SK-N-SH treated with all-trans-retinoic acid at 6 μM for 48 hours (cell line): ENCODE results near the gene CACNA1H.
"Not testable (repeated sequence)": the region's sequence is repeated elsewhere in the genome, so short reads cannot be mapped to it uniquely, and the experiment has no call there.

Source experiments
- BACH2 ChIP-seq: fragments of 250-450 bp; sonication (Bioruptor Pico); IDR thresholded peaks from 2 replicates; pipeline ENCODE4 v1.9.0; 2021; ENCODE audit warnings: mild to moderate bottlenecking, borderline replicate concordance
- CREB5 ChIP-seq: fragments of 250-450 bp; sonication (Bioruptor Pico); IDR thresholded peaks from 2 replicates; pipeline ENCODE4 v1.5.1; 2020; ENCODE audit warnings: low read depth, mild to moderate bottlenecking, moderate library complexity
- CSRNP3 ChIP-seq: fragments of 250-450 bp; sonication (Bioruptor Pico); IDR thresholded peaks from 2 replicates; pipeline ENCODE4 v1.5.1; 2021; ENCODE audit warnings: mild to moderate bottlenecking, moderate library complexity
- GLIS3 ChIP-seq: fragments of 250-450 bp; sonication (Bioruptor Pico); IDR thresholded peaks from 2 replicates; pipeline ENCODE4 v1.5.0; 2020; ENCODE audit warnings: mild to moderate bottlenecking, moderate library complexity
- OSR1 ChIP-seq: fragments of 250-450 bp; sonication (Bioruptor Pico); IDR thresholded peaks from 2 replicates; pipeline ENCODE4 v1.8.0; 2022; ENCODE audit warnings: moderate library complexity, mild to moderate bottlenecking, inconsistent platforms
- PATZ1 ChIP-seq: fragments of 250-450 bp; sonication (Bioruptor Pico); IDR thresholded peaks from 2 replicates; pipeline ENCODE4 v1.8.0; 2020; ENCODE audit warnings: mild to moderate bottlenecking, moderate library complexity, borderline replicate concordance
- TSHZ2 ChIP-seq: fragments of 250-450 bp; sonication (Bioruptor Pico); IDR thresholded peaks from 2 replicates; pipeline ENCODE4 v1.5.0; 2020; ENCODE audit warnings: mild to moderate bottlenecking, moderate library complexity
- ZNF565 ChIP-seq: fragments of 450-650 bp; formaldehyde crosslinking; conservative IDR thresholded peaks from 2 replicates; pipeline ENCODE4 v1.5.0; 2020; ENCODE audit warnings: low read depth, mild to moderate bottlenecking, moderate library complexity
- ZNF70 ChIP-seq: fragments of 450-650 bp; formaldehyde crosslinking; IDR thresholded peaks from 2 replicates; pipeline ENCODE4 v1.5.0; 2020; ENCODE audit warnings: mild to moderate bottlenecking, moderate library complexity

- TF ChIP-seq CSRNP3 (CRISPR knock-in tag); OSR1 (CRISPR knock-in tag); TSHZ2 (CRISPR knock-in tag); BACH2 (CRISPR knock-in tag); CREB5; ZNF565 (CRISPR knock-in tag); GLIS3; ZNF70 (CRISPR knock-in tag); PATZ1 (CRISPR knock-in tag): not testable (repeated sequence)
Observed at GRCh38 chr16:1240436-1240835, 87.5 kb downstream of the CACNA1H start, which contains the start of gene TPSAB1.
